HUES48 (cell line): ENCODE results near the gene DLG1.

Experiments used
- H3K27ac ChIP-seq: one replicate; pipeline ENCODE4 v1.7.0; 2013; ENCODE audit warnings: low read depth, low read length, inconsistent platforms
- H3K27me3 ChIP-seq: 2 replicates; pipeline ENCODE4 v1.6.1; 2013; ENCODE audit warnings: mild to moderate bottlenecking, low read length; ENCODE audit not compliant: control insufficient read depth, insufficient read depth
- H3K36me3 ChIP-seq: 2 replicates; pipeline ENCODE4 v1.6.1; 2013; ENCODE audit warnings: low read length; ENCODE audit not compliant: control insufficient read depth, insufficient read depth
- H3K4me1 ChIP-seq: 2 replicates; pipeline ENCODE4 v1.6.1; 2013; ENCODE audit warnings: mild to moderate bottlenecking, low read length; ENCODE audit not compliant: control insufficient read depth, insufficient read depth
- H3K4me3 ChIP-seq: 2 replicates; pipeline ENCODE4 v1.5.1; 2013; ENCODE audit warnings: mild to moderate bottlenecking, low read depth, low read length
- H3K9ac ChIP-seq: 2 replicates; pipeline ENCODE4 v1.6.1; 2013; ENCODE audit warnings: mild to moderate bottlenecking, low read depth, low read length, moderate library complexity
- H3K9me3 ChIP-seq: 2 replicates; pipeline ENCODE4 v1.6.1; 2013; ENCODE audit warnings: low read length; ENCODE audit not compliant: control insufficient read depth, insufficient read depth

DLG1 gene

DNA sequence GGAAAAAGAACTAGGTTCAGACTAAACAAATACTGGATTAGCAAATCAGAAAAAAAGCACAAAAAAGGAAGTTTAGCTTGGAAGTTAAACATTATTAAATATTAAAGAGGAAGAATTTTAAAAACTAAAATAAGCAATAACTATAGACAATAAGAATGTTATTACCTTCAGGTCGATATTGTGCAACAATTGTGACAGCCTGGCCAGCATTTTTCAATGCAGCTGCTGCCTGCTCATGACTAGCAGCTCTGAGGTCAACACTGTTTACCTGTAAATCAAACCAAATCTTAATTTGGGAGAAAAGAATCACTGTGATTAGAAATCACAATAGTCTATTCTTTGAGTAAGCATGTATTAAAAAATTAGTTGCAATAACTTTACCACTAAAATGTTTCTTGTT is 193.7 kb downstream of the DLG1 start:
- Histone ChIP-seq H3K36me3 (peaks cover 27% of the 10 kb centered on the region), H3K27ac (no peak overlapping the region), H3K9ac (no peak overlapping the region), H3K4me3 (no peak overlapping the region), H3K27me3 (no peaks in the 10 kb centered on the region), H3K9me3 (no peaks in the 10 kb centered on the region), H3K4me1 (no peaks in the 10 kb centered on the region)

DNA sequence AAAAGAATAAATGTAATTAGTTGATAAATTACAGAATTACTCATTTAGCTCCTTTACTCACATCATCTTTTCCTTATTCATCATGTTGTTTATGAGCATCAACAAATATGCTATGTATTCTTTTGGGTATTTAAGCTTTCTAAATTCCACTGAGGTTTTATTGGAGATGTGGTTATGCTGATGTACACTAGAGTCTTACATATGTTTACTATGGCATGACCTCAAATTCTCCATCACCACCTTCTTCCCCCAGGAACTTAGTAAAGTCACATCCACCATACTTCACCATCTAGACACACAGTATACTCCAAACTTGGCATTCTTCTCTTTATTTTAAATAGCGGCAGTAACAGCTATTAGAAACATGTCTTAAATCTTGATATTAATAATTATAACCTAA is 194.6 kb downstream of the DLG1 start:
- Histone ChIP-seq H3K27ac (no peak overlapping the region), H3K9ac (no peak overlapping the region), H3K4me1 (no peaks in the 10 kb centered on the region), H3K27me3 (no peaks in the 10 kb centered on the region), H3K36me3 (peaks cover 25% of the 10 kb centered on the region), H3K4me3 (no peak overlapping the region), H3K9me3 (no peaks in the 10 kb centered on the region)

DNA sequence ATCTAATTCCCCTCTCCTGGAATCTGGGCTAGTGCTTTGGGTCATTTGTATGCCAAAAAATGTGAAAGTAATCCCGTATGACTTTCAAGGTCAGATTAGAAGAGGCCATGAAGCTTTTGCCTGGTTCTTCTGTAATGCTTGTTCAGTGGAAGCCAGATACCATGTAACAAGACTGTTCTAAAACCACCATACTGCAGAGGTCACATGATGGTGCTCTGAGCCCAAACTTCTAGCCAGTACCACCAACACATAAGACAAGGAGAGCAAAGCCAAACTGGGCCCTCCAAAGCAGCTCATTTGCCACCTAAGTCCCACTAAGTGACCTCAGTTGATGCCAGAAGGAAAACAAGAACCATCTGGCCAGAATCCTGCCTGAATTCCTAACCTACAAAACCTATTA is 204.5 kb downstream of the DLG1 start:
- Histone ChIP-seq H3K27me3 (no peaks in the 10 kb centered on the region), H3K9me3 (no peaks in the 10 kb centered on the region), H3K27ac (no peak overlapping the region), H3K4me1 (no peaks in the 10 kb centered on the region), H3K9ac (no peak overlapping the region), H3K36me3 (peaks cover 9% of the 10 kb centered on the region), H3K4me3 (no peak overlapping the region)

DNA sequence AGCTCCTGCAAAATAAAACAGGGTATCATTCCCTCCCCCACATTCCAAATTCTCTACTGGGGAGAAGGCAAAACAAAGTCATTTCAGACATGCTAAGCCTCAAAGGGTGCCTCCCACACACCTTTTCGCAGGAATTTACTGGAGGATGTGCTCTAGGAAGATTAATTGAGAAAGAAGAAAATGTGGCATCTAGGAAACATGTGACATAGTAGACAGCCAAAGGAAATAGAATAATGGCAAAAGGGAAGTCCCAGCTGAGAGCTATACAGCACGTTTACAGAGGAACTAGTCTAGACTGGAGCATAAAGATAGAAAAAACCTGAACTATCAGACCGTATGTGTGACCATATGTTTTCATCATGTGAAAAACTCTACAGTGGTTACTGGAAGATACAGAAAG is 210.0 kb downstream of the DLG1 start:
- Histone ChIP-seq H3K27me3 (no peaks in the 10 kb centered on the region), H3K4me3 (no peak overlapping the region), H3K4me1 (0 out of 2 replicates have a peak, but pooled peaks cover 3% of the 10 kb centered on the region), H3K27ac (no peak overlapping the region), H3K36me3 (peaks cover 6% of the 10 kb centered on the region), H3K9me3 (no peaks in the 10 kb centered on the region), H3K9ac (no peak overlapping the region)

DNA sequence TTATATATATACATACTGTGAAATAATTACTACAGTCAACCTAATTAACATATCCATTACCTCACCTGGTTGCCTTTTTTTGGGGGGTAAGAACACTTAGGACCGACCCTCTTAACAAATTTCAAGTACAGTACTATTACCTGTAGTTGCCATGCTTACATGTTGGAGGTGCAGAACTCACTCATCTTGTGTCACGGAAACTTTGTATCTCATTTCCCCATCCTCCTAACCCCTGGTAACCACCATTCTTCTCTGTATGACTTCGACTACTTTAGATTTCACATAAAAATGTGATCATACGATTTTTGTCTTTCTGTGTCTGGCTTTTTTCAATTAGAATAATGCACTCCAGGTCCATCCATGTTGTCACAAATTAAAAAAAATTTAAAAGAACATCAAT is 213.3 kb downstream of the DLG1 start:
- H3K36me3 ChIP-seq = peaks cover 14% of the 10 kb centered on the region
- no peak overlapping the region for H3K27ac ChIP-seq
- H3K9me3 ChIP-seq = no peaks in the 10 kb centered on the region
- no peak overlapping the region for H3K4me3 ChIP-seq
- H3K9ac ChIP-seq = no peak overlapping the region
- no peaks in the 10 kb centered on the region for H3K27me3 ChIP-seq
- 0 out of 2 replicates have a peak, but pooled peaks cover 3% of the 10 kb centered on the region for H3K4me1 ChIP-seq

DNA sequence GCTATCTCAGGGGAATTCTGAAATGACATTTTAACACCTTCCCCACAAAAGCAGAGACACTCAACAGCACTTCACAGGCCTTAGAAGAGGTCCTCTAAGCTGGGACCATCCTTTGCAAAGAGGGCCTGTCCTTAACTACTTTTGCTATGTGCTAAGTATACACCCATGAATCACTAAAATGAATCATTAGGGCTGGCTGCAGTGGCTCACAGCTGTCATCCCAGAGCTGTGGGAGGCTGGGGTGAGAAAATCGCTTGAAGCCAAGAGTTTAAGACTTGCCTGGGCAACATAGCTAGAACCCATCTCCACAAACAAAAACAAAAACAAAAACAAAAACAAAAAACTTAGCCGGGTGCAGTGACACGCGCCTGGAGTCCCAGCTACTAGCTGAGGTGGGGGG is 214.9 kb downstream of the DLG1 start:
- Histone ChIP-seq H3K27ac (no peak overlapping the region), H3K9me3 (no peaks in the 10 kb centered on the region), H3K27me3 (no peaks in the 10 kb centered on the region), H3K36me3 (peaks cover 14% of the 10 kb centered on the region), H3K4me1 (0 out of 2 replicates have a peak, but pooled peaks cover 3% of the 10 kb centered on the region), H3K4me3 (no peak overlapping the region), H3K9ac (no peak overlapping the region)

DNA sequence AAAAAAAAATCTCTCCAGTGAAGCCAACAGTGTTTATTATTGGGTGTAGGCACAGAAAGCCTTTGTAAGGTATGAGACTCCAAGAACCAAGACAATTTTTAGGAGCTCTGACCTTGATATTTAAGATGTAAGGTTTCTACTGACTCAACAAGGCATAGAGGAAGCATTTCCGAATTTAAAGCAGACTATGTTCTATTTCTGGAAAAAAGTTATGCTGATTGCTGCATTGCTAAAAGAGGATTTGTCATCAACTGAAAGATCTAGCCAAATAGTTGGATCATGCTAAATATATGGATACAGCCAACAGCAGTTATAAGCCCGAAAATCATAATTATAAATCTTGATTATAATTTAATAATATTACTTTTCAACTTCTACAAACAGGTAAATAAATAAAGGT is 215.5 kb downstream of the DLG1 start:
- 0 out of 2 replicates have a peak, but pooled peaks cover 3% of the 10 kb centered on the region for H3K4me1 ChIP-seq
- no peaks in the 10 kb centered on the region for H3K9me3 ChIP-seq
- peaks cover 14% of the 10 kb centered on the region for H3K36me3 ChIP-seq
- H3K27me3 ChIP-seq = no peaks in the 10 kb centered on the region
- H3K4me3 ChIP-seq = no peak overlapping the region
- H3K9ac ChIP-seq = no peak overlapping the region
- no peak overlapping the region for H3K27ac ChIP-seq

DNA sequence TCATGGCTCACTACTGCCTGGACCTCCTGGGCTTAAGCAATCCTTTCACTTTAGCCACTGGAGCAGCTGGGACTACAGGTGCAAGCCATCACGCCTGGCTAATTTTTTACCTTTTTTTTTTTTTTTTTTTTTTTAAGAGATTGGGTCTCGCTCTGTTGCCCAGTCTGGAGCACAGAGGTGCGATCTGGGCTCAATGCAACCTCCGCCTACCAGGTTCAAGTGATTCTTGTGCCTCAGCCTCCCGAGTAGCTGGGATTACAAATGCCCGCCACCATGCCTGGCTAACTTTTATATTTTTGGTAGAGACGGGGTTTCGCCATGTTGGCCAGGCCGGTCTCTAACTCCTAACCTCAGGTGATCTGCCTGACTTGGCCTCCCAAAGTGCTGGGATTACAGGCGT is 218.1 kb downstream of the DLG1 start:
- no peaks in the 10 kb centered on the region for H3K4me1 ChIP-seq
- H3K36me3 ChIP-seq = peaks cover 33% of the 10 kb centered on the region
- H3K27me3 ChIP-seq = no peaks in the 10 kb centered on the region
- H3K27ac ChIP-seq = no peak overlapping the region
- H3K9me3 ChIP-seq = no peaks in the 10 kb centered on the region
- no peak overlapping the region for H3K4me3 ChIP-seq
- no peak overlapping the region for H3K9ac ChIP-seq

DNA sequence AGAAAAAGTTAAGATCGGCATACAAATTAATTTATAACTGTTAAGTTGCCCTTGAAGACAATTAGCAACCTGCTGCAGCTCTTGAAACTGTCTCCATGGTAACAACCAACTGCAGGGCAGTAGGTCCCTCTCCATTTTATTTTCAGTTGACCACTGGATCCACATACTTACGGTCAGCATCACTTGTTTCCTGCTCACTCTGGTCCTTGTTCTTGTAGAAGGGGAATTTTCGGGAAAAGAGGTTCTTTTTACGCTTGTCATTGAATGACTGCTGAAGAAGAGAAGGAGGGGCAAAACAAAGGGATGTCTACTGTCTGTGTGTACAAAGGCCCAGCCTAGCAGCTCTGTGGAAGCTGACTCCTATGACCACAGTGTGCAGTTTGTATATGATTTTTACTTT is 222.0 kb downstream of the DLG1 start:
- Histone ChIP-seq H3K36me3 (peaks cover 42% of the 10 kb centered on the region), H3K27ac (no peak overlapping the region), H3K9ac (no peak overlapping the region), H3K27me3 (no peaks in the 10 kb centered on the region), H3K9me3 (no peaks in the 10 kb centered on the region), H3K4me1 (no peaks in the 10 kb centered on the region), H3K4me3 (no peak overlapping the region)

DNA sequence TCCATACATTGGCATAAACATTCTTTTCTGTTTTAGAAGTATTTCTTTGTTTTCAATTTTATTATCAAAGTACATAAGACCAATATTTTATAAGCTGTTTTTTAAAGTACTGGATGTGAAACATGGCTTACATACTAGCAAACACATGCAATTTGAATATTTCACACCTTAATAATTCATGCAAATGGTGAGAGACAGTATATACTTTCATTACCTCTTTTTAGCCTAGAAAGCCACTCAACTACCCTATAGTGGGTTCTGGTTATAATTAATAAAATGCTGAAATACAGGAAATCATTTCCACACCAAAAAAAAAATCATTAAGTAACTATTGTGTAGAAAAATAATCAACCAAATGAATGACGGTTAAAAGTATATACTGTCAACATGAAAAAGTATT is 230.3 kb downstream of the DLG1 start:
- Histone ChIP-seq H3K9me3 (no peaks in the 10 kb centered on the region), H3K9ac (no peak overlapping the region), H3K27me3 (no peaks in the 10 kb centered on the region), H3K4me1 (no peaks in the 10 kb centered on the region), H3K36me3 (peaks cover 31% of the 10 kb centered on the region), H3K27ac (no peak overlapping the region), H3K4me3 (no peak overlapping the region)

DNA sequence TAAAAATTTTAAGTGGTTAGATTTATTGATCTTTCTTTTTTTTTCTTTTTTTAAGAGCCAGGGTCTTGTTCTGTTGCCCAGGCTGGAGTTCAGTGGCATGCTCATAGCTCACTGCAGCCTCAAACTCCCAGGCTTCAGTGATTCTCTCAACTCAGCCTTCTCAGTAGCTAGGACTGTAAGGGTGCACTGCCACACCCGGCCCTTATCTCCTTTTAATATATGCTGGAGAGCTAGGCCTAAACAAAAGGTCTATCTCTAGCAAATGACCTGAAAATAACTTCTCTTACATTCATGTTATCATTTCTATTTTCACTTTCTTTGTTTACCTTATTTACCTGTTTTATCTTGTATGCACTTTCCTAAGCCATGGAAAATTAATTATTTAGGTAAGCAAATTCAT is 233.6 kb downstream of the DLG1 start:
- no peak overlapping the region for H3K9ac ChIP-seq
- H3K27ac ChIP-seq = no peak overlapping the region
- no peaks in the 10 kb centered on the region for H3K4me1 ChIP-seq
- H3K4me3 ChIP-seq = no peak overlapping the region
- no peaks in the 10 kb centered on the region for H3K27me3 ChIP-seq
- H3K36me3 ChIP-seq = peaks cover 48% of the 10 kb centered on the region
- H3K9me3 ChIP-seq = no peaks in the 10 kb centered on the region

DNA sequence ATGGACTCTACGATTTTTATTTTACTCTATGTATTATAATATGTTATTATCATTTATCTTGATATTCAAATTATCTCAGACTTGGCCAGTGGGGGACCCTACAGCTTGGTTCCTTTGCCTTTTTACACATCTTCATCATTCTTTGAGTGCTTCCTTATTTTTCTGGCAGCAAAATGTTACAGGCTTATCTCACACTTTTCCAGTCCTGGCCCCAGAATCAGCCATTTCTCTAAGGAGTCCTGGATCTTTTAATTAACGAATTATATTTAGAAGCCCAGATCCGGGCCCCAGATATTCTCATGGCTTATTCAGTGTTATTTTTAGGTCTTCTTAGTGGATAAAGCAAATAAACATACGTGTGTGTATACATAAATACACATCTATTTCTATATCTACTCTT is 236.0 kb downstream of the DLG1 start:
- Histone ChIP-seq H3K9ac (no peak overlapping the region), H3K4me1 (no peaks in the 10 kb centered on the region), H3K4me3 (no peak overlapping the region), H3K36me3 (peaks cover 66% of the 10 kb centered on the region), H3K27ac (no peak overlapping the region), H3K27me3 (no peaks in the 10 kb centered on the region), H3K9me3 (no peaks in the 10 kb centered on the region)
